H9 (cell line): ENCODE results near the gene GLRA1. TPM values are rescaled to one million over a fixed set of nuclear protein-coding genes. Genes with fewer than 3 reads are reported as not detected.
A peak's percentile ranks its signal among the peaks of the same experiment; 100 is the strongest.

ENCODE experiments used
- DNase-seq: peaks from one replicate; pipeline ENCODE4 v3.0.0-alpha.2; 2017
- H2AFZ ChIP-seq: one replicate; pipeline ENCODE4 v1.6.1; 2013; ENCODE audit warnings: mild to moderate bottlenecking, low read length, control low read depth, moderate library complexity
- H2AK5ac ChIP-seq: 2 replicates; pipeline ENCODE4 v1.6.1; 2013; ENCODE audit warnings: low read length, control low read depth, mixed read lengths; ENCODE audit not compliant: insufficient read length
- H2BK120ac ChIP-seq: one replicate; pipeline ENCODE4 v1.6.1; 2013; ENCODE audit warnings: low read depth, mild to moderate bottlenecking, low read length, control low read depth, inconsistent platforms; ENCODE audit not compliant: poor library complexity, severe bottlenecking
- H2BK12ac ChIP-seq: 2 replicates; pipeline ENCODE4 v1.6.1; 2013; ENCODE audit warnings: low read length, control low read depth, mixed read lengths, low read depth; ENCODE audit not compliant: insufficient read length
- H2BK15ac ChIP-seq: 2 replicates; pipeline ENCODE4 v1.6.1; 2013; ENCODE audit warnings: low read depth, low read length, control low read depth
- H2BK20ac ChIP-seq: one replicate; pipeline ENCODE4 v1.6.1; 2013; ENCODE audit warnings: low read depth, mild to moderate bottlenecking, low read length, control low read depth, inconsistent platforms; ENCODE audit not compliant: poor library complexity, severe bottlenecking
- H2BK5ac ChIP-seq: 2 replicates; pipeline ENCODE4 v1.6.1; 2013; ENCODE audit warnings: low read length, control low read depth, mixed read lengths; ENCODE audit not compliant: insufficient read length
- H3K14ac ChIP-seq: 2 replicates; pipeline ENCODE4 v1.6.1; 2013; ENCODE audit warnings: low read length, control low read depth; ENCODE audit not compliant: insufficient read depth
- H3K18ac ChIP-seq: 2 replicates; pipeline ENCODE4 v1.6.1; 2013; ENCODE audit warnings: low read depth, mild to moderate bottlenecking, mixed read lengths, low read length, control low read depth; ENCODE audit not compliant: insufficient read length
- H3K23ac ChIP-seq: 2 replicates; pipeline ENCODE4 v1.6.1; 2013; ENCODE audit warnings: low read length, control low read depth, mixed read lengths, low read depth; ENCODE audit not compliant: insufficient read length
- H3K23me2 ChIP-seq: 2 replicates; pipeline ENCODE4 v1.6.1; 2013; ENCODE audit warnings: low read depth, mild to moderate bottlenecking, mixed read lengths, low read length, control low read depth; ENCODE audit not compliant: insufficient read length, poor library complexity, severe bottlenecking
- H3K27ac ChIP-seq: 2 replicates; pipeline ENCODE4 v1.5.1; 2013; ENCODE audit warnings: low read length, control low read depth, mixed read lengths, low read depth; ENCODE audit not compliant: insufficient read length
- H3K27me3 ChIP-seq: 2 replicates; pipeline ENCODE4 v1.6.1; 2013; ENCODE audit warnings: low read length, control low read depth, inconsistent platforms; ENCODE audit not compliant: insufficient read depth
- H3K4ac ChIP-seq: 2 replicates; pipeline ENCODE4 v1.6.1; 2013; ENCODE audit warnings: low read depth, mild to moderate bottlenecking, control low read depth, inconsistent platforms, low read length, moderate library complexity
- H3K4me1 ChIP-seq: 2 replicates; pipeline ENCODE4 v1.6.1; 2013; ENCODE audit warnings: low read length, control low read depth, inconsistent platforms; ENCODE audit not compliant: insufficient read depth
- H3K4me2 ChIP-seq: 2 replicates; pipeline ENCODE4 v1.6.1; 2013; ENCODE audit warnings: low read length, control low read depth, mixed read lengths; ENCODE audit not compliant: insufficient read length, insufficient read depth
- H3K56ac ChIP-seq: 2 replicates; pipeline ENCODE4 v1.6.1; 2013; ENCODE audit warnings: low read depth, mild to moderate bottlenecking, mixed read lengths, low read length, control low read depth; ENCODE audit not compliant: insufficient read length
- H3K79me1 ChIP-seq: 2 replicates; pipeline ENCODE4 v1.6.1; 2013; ENCODE audit warnings: low read depth, mild to moderate bottlenecking, moderate library complexity, low read length, control low read depth, inconsistent platforms; ENCODE audit not compliant: insufficient read depth, poor library complexity, severe bottlenecking
- H3K79me2 ChIP-seq: 2 replicates; pipeline ENCODE4 v1.6.1; 2013; ENCODE audit warnings: low read length, control low read depth, inconsistent platforms; ENCODE audit not compliant: insufficient read depth
- H3K9ac ChIP-seq: 2 replicates; pipeline ENCODE4 v1.6.1; 2013; ENCODE audit warnings: low read length, control low read depth, mixed read lengths; ENCODE audit not compliant: insufficient read length; ENCODE audit errors: extremely low read depth
- H3K9me3 ChIP-seq: one replicate; pipeline ENCODE4 v1.6.1; 2013; ENCODE audit warnings: low read depth, low read length, inconsistent platforms; ENCODE audit not compliant: control insufficient read depth
- H3T11ph ChIP-seq: one replicate; pipeline ENCODE4 v1.6.1; 2013; ENCODE audit warnings: mild to moderate bottlenecking, low read length, control low read depth, inconsistent platforms
- H4K20me1 ChIP-seq: one replicate; pipeline ENCODE4 v1.6.1; 2013; ENCODE audit not compliant: control insufficient read depth, insufficient read length, insufficient read depth
- H4K5ac ChIP-seq: 2 replicates; pipeline ENCODE4 v1.6.1; 2013; ENCODE audit warnings: low read depth, mild to moderate bottlenecking, mixed read lengths, low read length, control low read depth; ENCODE audit not compliant: insufficient read length
- H4K8ac ChIP-seq: replicated peaks from 2 replicates; pipeline ENCODE4 v1.6.1; 2013; ENCODE audit warnings: low read length, control low read depth, mixed read lengths, low read depth; ENCODE audit not compliant: insufficient read length
- H4K91ac ChIP-seq: 2 replicates; pipeline ENCODE4 v1.6.1; 2013; ENCODE audit warnings: low read depth, mild to moderate bottlenecking, moderate library complexity, mixed read lengths, low read length, control low read depth; ENCODE audit not compliant: insufficient read length
- H3K27ac Mint-ChIP-seq, 3 experiments: 2 replicates in 2 of 3; 3 replicates in 1 of 3; pipeline ENCODE4 v1.8.0; 2020 to 2021; ENCODE audit warnings: mixed read lengths in 3 of 3, mild to moderate bottlenecking in 1 of 3, moderate library complexity in 1 of 3
- H3K27me3 Mint-ChIP-seq: 2 replicates; pipeline ENCODE4 v1.8.0; 2021; ENCODE audit warnings: low read depth, mild to moderate bottlenecking, moderate library complexity, mixed read lengths
- H3K36me3 Mint-ChIP-seq, 3 experiments: 2 replicates in 2 of 3; 3 replicates in 1 of 3; pipeline ENCODE4 v1.8.0; 2020 to 2021; ENCODE audit warnings: low read depth in 3 of 3, mixed read lengths in 3 of 3; ENCODE audit not compliant: insufficient read depth in 1 of 3
- H3K4me1 Mint-ChIP-seq, 2 experiments: 2 replicates each; pipeline ENCODE4 v1.8.0; 2020; ENCODE audit warnings: mixed read lengths in 2 of 2
- H3K4me3 Mint-ChIP-seq, 2 experiments: 2 replicates in 1 of 2; 3 replicates in 1 of 2; pipeline ENCODE4 v1.8.0; 2020 to 2021; ENCODE audit warnings: mild to moderate bottlenecking in 2 of 2, mixed read lengths in 2 of 2, moderate library complexity in 1 of 2
- H3K9me3 Mint-ChIP-seq, 2 experiments: 2 replicates in 1 of 2; 3 replicates in 1 of 2; pipeline ENCODE4 v1.8.0; 2020; ENCODE audit warnings: mild to moderate bottlenecking in 2 of 2, mixed read lengths in 2 of 2, moderate library complexity in 1 of 2
- CTCF ChIP-seq: fragments of 200-600 bp; sonication (generic); conservative IDR thresholded peaks from 3 replicates; pipeline ENCODE4 v1.8.0; 2021; ENCODE audit warnings: antibody characterized with exemption, mild to moderate bottlenecking
- WGBS: extraction: QIAGEN DNeasy Blood & Tissue Kit; methylation state at CpG from one replicate; pipeline ENCODE4 v1.1.7; 2013; ENCODE audit warnings: missing lambda C conversion rate, low lambda C conversion rate, mixed read lengths; ENCODE audit not compliant: insufficient read length; ENCODE audit errors: extremely low coverage; 5-methylcytosine and 5-hydroxymethylcytosine counted together
- total RNA-seq: library from RNA; stranded (reverse); gene quantifications from 2 replicates; pipeline ENCODE4 v1.2.1, GENCODE V29; 2021

Gene GLRA1
- total RNA-seq, 1 experiment from 2014 or later = not detected

GRCh38 chr5:151812757-151813309, 111.8 kb downstream of the GLRA1 start:
- peak overlapping the region in 1 of 3 experiments; percentile 61; a peak in 1 of 7 replicates for H3K27ac Mint-ChIP-seq
- peaks cover 28 to 70% (median 44%) of the 10 kb centered on the region in 3 experiments; a peak in 6 of 7 replicates for H3K36me3 Mint-ChIP-seq
- H2AK5ac ChIP-seq = no peak overlapping the region
- no peak overlapping the region for H3K4me3 Mint-ChIP-seq
- no peak overlapping the region for H3K4ac ChIP-seq
- no peak overlapping the region for H2BK120ac ChIP-seq
- no peak overlapping the region for H2BK12ac ChIP-seq
- no peaks in the 10 kb centered on the region for H3K79me2 ChIP-seq
- H4K5ac ChIP-seq = no peak overlapping the region
- no peak overlapping the region for H2AFZ ChIP-seq
- no peaks in the 10 kb centered on the region for H3K9me3 ChIP-seq
- H3K56ac ChIP-seq = no peak overlapping the region
- no peak overlapping the region for H3K14ac ChIP-seq
- H2BK15ac ChIP-seq = no peak overlapping the region
- H3K4me1 Mint-ChIP-seq = peaks cover 4 to 12% of the 10 kb centered on the region in 2 experiments; a peak in 2 of 4 replicates
- H4K8ac ChIP-seq = no peak overlapping the region
- H3K9me3 Mint-ChIP-seq = no peaks in the 10 kb centered on the region
- no peak for DNase-seq
- WGBS = no CpG with 5 or more reads among the region's 2 CpGs
- no peaks in the 10 kb centered on the region for H3K23me2 ChIP-seq
- no peaks in the 10 kb centered on the region for H3K4me1 ChIP-seq
- H3K4me2 ChIP-seq = no peak overlapping the region
- no peak overlapping the region for H3K9ac ChIP-seq
- no peak overlapping the region for H4K91ac ChIP-seq
- no peak overlapping the region for H2BK5ac ChIP-seq
- H2BK20ac ChIP-seq = no peak overlapping the region
- no peaks in the 10 kb centered on the region for H3K79me1 ChIP-seq
- no peaks in the 10 kb centered on the region for H4K20me1 ChIP-seq
- no peak overlapping the region for H3K23ac ChIP-seq
- no peaks in the 10 kb centered on the region for H3K27me3 ChIP-seq
- no peak for TF ChIP-seq CTCF
- no peaks in the 10 kb centered on the region for H3K27me3 Mint-ChIP-seq
- H3K18ac ChIP-seq = no peak overlapping the region
- H3K27ac ChIP-seq = no peak overlapping the region
- no peak overlapping the region for H3T11ph ChIP-seq
